Ishikawa (cell line): Measurements from ENCODE around the gene DICER1.

ENCODE experiments used
- CEBPB ChIP-seq: IDR thresholded peaks from 2 replicates; pipeline ENCODE4 v1.6.1; 2012
- CREB1 ChIP-seq: IDR thresholded peaks from 2 replicates; pipeline ENCODE4 v1.6.1; 2012; ENCODE audit warnings: low read depth
- EGR1 ChIP-seq: IDR thresholded peaks from 2 replicates; pipeline ENCODE4 v1.6.1; 2012
- EP300 ChIP-seq: IDR thresholded peaks from 2 replicates; pipeline ENCODE4 v1.6.1; 2012; ENCODE audit warnings: borderline replicate concordance
- FOXM1 ChIP-seq: IDR thresholded peaks from 2 replicates; pipeline ENCODE4 v1.6.1; 2012; ENCODE audit warnings: low read depth, borderline replicate concordance
- MAX ChIP-seq: IDR thresholded peaks from 2 replicates; pipeline ENCODE4 v1.6.1; 2012
- NFIC ChIP-seq: IDR thresholded peaks from 2 replicates; pipeline ENCODE4 v1.6.1; 2012
- RAD21 ChIP-seq: IDR thresholded peaks from 2 replicates; pipeline ENCODE4 v1.6.1; 2012; ENCODE audit warnings: low read depth
- REST ChIP-seq: IDR thresholded peaks from 2 replicates; pipeline ENCODE4 v1.6.1; 2012; ENCODE audit warnings: low read depth, mild to moderate bottlenecking
- TAF1 ChIP-seq: IDR thresholded peaks from 2 replicates; pipeline ENCODE4 v1.6.1; 2012; ENCODE audit warnings: low read depth, mild to moderate bottlenecking
- TCF12 ChIP-seq: IDR thresholded peaks from 2 replicates; pipeline ENCODE4 v1.6.1; 2012; ENCODE audit warnings: low read depth
- TEAD4 ChIP-seq: IDR thresholded peaks from 2 replicates; pipeline ENCODE4 v1.6.1; 2012
- USF1 ChIP-seq: IDR thresholded peaks from 2 replicates; pipeline ENCODE4 v1.6.1; 2012
- YY1 ChIP-seq: IDR thresholded peaks from 2 replicates; pipeline ENCODE4 v1.6.1; 2012; ENCODE audit warnings: low read depth
- ZBTB7A ChIP-seq: IDR thresholded peaks from 2 replicates; pipeline ENCODE4 v1.6.1; 2012; ENCODE audit warnings: low read depth

The DICER1 gene

GRCh38 chr14:95068521-95068920 is 88.8 kb downstream of the DICER1 start:
- TF ChIP-seq YY1: no peak
- no peak for TF ChIP-seq TAF1
- TF ChIP-seq EP300: no peak
- TF ChIP-seq NFIC: no peak
- TF ChIP-seq CEBPB: no peak

GRCh38 chr14:95068080-95068479 is 89.2 kb downstream of the DICER1 start:
- no peak for TF ChIP-seq EGR1
- no peak for TF ChIP-seq TCF12
- TF ChIP-seq TEAD4: no peak
- no peak for TF ChIP-seq MAX
- no peak for TF ChIP-seq EP300
- no peak for TF ChIP-seq CEBPB
- TF ChIP-seq RAD21: no peak
- no peak for TF ChIP-seq REST
- TF ChIP-seq ZBTB7A: no peak
- no peak for TF ChIP-seq YY1
- no peak for TF ChIP-seq TAF1
- TF ChIP-seq USF1: no peak
- TF ChIP-seq FOXM1: no peak
- no peak for TF ChIP-seq CREB1
- no peak for TF ChIP-seq NFIC

- TF ChIP-seq TEAD4: no peak
- no peak for TF ChIP-seq CREB1
- TF ChIP-seq FOXM1: no peak
- TF ChIP-seq TCF12: no peak
- TF ChIP-seq YY1: no peak
- TF ChIP-seq EP300: no peak
- no peak for TF ChIP-seq REST
- no peak for TF ChIP-seq TAF1
- TF ChIP-seq RAD21: no peak
Observed at GRCh38 chr14:95067526-95067925, 89.8 kb downstream of the DICER1 start.

- no peak for TF ChIP-seq CEBPB
- no peak for TF ChIP-seq TAF1
- TF ChIP-seq TEAD4: no peak
- no peak for TF ChIP-seq CREB1
- TF ChIP-seq ZBTB7A: no peak
- no peak for TF ChIP-seq REST
- no peak for TF ChIP-seq USF1
- TF ChIP-seq MAX: no peak
- no peak for TF ChIP-seq EP300
- TF ChIP-seq FOXM1: no peak
- TF ChIP-seq NFIC: no peak
- TF ChIP-seq TCF12: no peak
- TF ChIP-seq YY1: no peak
- TF ChIP-seq RAD21: no peak
- TF ChIP-seq EGR1: no peak
Observed at GRCh38 chr14:95066427-95066986, 90.8 kb downstream of the DICER1 start.

GRCh38 chr14:95065411-95065810 is 91.9 kb downstream of the DICER1 start:
- no peak for TF ChIP-seq ZBTB7A
- no peak for TF ChIP-seq CREB1
- TF ChIP-seq TEAD4: no peak
- no peak for TF ChIP-seq REST
- no peak for TF ChIP-seq FOXM1
- TF ChIP-seq EGR1: no peak
- TF ChIP-seq RAD21: no peak
- no peak for TF ChIP-seq TAF1
- no peak for TF ChIP-seq NFIC
- no peak for TF ChIP-seq YY1
- TF ChIP-seq MAX: no peak
- no peak for TF ChIP-seq EP300
- no peak for TF ChIP-seq CEBPB
- TF ChIP-seq TCF12: no peak
- no peak for TF ChIP-seq USF1
